H4 (cell line): ENCODE measurements around the gene ENOX1. TPM values are rescaled to one million over a fixed set of nuclear protein-coding genes. Genes with fewer than 3 reads are reported as not detected.
"Not testable (repeated sequence)": the region's sequence is repeated elsewhere in the genome, so short reads cannot be mapped to it uniquely, and the experiment has no call there.

ENCODE experiments used
- DNase-seq: peaks from one replicate; pipeline ENCODE4 v3.0.0-alpha.2; 2015; ENCODE audit warnings: low spot score
- total RNA-seq: library from RNA; depleted of rRNA; stranded (reverse); fragments of >200 nt; shearing (Covaris generic); gene quantifications from 2 replicates; pipeline ENCODE4 v1.2.3, GENCODE V29; 2014; rRNA removed

Gene ENOX1
- 0.64 and 0.86 TPM in 2 replicates for total RNA-seq

DNA sequence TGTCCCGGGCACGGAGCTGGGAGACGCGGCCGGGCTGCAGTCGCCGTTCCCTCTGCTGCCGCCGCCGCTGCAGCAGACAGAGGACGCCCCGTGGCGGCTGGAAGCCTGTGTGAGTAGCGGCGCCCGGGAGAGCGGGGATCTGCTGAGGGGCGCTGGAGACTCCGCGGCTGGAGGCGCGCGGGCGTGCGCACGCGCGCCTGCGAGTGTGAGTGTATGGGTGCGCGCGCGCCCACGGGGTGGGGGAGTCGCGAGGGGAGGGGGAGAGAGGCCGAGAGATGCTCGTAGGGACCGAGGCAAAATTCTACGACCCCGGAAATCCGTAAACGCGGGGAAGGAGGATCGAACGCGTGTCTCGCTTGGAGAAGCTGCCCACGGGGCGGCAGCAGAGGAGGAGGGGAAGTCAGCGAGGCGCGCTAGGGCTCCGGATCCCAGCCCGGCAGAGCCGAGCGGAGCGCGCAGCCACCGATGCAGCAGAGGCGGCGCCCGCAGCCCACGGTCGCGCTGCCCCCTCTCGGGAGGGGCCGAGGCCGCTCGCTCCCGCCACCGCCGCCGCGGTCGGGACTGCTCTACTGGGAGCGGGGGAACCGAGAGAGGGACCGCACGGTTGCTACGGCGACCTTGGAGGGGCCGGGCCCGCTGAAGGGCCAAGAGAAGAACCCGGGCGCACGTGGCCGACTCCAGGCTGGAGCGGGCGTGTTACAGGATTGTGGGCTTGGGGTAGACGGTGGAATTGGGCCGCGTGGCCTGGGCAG lies at the start of gene ENOX1:
Gene ENOX1, minus strand, starts transcription at position 207 of the 752 bp plus-strand sequence.
- peak; percentile 35 for DNase-seq

DNA sequence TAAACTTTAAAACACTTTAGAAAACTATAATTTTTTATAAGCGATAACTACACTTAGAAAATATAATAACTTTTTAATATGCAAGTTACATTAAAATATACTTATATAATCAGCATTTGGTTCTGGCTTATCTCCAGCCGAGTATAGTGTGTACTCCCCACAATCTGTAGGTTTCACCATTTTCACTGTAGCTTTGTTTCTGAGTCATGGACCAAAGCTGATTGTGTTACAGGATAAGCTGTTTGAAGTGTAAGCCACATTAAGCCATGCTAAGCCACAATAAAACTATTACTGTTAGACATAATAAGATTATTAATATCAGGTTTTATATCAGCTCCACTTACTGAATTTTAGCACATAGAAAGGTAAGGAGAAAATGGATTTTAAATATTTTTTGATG lies 48.9 kb upstream of the ENOX1 start:
- DNase-seq, result no peak

DNA sequence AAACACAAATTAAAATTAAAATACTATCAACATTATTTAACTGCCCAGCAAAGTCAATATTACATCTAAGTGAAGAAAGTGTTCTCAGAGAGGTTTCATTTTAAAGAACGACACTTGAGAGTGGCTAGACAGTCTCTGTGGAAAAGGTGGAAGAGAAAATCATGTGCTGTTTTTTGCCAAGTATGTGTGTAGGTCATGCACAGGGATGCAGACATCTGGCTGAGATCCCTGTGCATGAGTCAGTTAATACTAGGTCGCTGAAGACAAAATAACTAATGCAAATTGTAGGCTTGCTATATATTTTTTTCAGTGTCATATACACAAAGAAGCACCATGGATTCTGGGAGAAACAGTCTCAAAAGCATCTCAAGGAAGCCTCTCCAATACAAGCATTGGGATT lies 44.3 kb upstream of the ENOX1 start:
- no peak for DNase-seq

DNA sequence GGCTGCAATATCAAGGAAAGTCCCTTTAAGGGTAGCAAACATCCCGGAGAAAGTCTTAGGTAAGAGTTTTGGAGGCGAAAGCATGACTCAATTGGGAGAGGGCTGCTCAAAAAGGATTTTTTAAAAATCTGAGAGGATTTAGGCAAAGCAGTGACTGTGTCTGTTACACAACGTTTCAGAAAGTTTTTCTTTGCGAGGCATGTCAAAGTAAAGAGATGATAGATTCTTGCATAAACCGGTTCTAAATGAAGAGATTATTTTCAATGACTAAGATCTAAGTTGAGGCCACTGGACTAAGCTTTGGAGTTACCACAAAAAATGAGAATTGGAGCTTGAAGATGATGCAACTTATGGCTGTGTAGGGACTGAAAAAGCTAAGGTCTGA lies 43.7 kb upstream of the ENOX1 start:
- no peak for DNase-seq

DNA sequence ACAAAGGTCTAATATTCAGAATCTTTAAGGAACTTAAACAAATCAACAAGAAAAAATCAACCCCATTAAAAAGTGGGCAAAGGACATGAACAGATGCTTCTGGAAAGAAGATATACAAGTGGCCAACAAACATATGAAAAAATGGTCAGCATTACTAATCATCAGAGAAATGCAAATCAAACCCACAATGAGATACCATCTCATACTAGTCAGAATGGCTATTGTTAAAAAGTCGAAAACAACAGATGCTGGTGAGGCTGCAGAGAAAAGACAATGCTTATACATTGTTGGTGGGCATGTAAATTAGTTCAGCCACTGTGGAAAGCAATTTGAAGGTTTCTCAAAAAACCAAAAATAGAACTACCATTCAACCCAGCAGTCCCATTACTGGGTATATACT lies 37.9 kb upstream of the ENOX1 start:
- DNase-seq, result not testable (repeated sequence)

DNA sequence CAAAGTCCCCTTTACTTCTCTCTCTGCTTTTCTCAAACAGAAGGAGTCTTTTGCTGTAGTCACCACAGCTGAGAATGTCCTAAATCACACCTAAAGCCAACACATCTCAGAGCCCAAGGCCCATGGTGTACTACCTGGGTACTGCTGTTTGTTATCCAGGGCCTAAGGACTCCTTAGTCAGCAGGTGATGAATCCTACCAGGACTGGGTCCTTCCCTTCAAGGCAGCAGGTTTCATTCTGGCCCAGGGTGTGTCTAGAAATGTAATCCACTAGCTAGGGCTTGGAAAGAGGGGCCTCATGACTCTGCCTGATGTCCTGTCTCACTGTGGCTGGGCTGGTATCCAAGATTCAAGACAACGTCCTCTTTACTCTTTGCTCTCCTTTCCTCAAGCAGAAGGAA lies 36.2 kb upstream of the ENOX1 start:
- DNase-seq, result no peak

DNA sequence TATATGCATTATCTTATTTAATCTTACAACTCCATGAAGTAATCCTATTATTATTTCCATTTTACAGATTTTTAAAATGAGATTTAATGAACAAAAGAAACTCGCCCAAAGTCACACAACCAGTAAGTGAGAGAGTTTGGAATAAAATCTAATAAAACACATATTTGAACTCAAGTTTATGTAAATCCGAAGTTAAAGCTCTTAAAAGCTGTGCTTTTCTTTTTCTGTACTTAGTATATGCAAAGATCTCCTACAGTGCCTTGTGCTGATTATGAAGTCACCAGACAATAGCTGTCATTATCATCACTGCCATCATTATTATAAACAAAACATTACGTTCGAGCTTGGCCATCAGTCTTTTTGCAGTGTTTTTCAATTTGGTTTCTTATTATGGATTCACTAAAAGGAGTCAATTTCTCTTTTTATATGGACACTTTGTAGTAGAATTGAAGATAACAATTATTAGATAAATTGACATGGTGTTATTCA lies 29.7 kb upstream of the ENOX1 start:
- no peak for DNase-seq

DNA sequence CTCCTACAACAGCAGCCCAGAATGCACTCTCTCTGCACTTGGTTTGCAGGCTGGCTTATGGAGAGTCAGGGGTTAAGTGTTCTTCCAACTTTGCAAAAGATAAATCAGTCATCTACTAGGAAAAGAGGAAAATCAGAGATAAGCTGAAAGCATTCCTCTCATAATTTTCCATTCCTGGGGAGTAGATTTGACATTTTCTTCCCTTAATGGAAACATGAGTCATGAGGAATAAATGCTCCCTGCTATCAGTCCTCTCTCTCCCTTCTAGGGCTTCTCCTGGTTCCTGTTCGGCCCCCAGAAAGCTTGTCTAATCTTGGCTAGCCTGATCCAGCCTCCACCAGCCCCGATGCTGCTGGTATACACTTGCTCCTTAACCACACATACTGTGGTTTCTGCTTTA lies 28.4 kb upstream of the ENOX1 start:
- DNase-seq, result no peak

DNA sequence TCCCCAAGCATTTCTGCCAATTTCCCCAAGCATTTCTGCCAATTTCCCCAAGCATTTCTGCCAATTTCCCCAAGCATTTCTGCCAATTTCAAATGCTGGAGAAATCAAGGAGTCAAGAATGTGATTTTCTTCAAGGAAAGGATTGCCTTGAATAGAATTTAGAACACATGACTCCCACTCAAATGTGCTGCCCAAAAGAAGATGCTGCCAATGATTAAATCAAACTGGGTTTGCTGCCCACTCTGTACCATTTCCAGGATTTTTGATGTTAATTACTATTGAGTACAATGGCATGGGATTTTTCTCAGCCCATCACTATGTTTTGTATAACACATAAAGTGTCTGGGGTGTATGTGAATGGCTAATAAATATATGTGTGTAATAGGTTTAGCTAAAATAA lies 21.9 kb upstream of the ENOX1 start:
- no peak for DNase-seq

DNA sequence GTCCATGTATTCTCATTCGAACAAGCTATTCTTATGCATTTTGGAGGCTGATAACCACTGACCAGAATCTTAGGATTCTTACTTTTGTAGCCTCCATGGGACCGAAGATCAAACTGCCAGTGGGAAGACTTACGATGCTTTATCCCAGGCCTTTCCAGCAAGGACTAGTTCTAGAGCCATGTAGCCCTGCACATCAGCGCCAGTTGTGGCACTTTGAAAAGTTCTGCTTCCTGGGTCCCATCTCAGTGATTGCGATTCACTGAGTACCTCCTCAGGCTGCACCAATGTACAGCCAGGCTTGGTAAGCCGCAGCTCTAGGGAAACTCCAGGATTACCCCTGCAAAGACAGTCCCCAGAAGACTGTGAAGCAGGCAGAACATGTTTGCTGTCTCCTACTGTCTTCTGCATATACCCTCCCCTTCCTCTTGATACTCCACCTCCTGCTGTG lies 18.9 kb upstream of the ENOX1 start:
- DNase-seq, result no peak

DNA sequence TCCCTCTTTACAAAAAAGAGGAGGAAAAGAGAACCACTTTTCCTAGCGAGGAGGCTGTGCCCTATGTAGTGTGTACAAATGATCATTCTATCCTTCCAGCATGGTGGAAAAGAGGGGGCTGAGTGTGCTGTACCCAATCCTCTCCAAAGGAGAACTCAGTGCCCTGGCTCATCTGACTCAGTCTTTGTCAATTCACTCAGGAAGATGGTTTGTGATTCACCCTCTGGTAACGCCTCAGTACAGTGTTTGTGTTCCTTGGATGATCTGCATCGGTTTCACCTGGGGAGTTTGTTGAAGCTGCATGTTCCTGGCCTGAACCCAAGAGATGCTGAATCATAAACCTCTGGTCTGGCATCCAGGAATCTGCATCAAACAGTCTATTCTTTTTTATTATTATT lies 18.3 kb upstream of the ENOX1 start:
- peak; percentile 6 for DNase-seq

DNA sequence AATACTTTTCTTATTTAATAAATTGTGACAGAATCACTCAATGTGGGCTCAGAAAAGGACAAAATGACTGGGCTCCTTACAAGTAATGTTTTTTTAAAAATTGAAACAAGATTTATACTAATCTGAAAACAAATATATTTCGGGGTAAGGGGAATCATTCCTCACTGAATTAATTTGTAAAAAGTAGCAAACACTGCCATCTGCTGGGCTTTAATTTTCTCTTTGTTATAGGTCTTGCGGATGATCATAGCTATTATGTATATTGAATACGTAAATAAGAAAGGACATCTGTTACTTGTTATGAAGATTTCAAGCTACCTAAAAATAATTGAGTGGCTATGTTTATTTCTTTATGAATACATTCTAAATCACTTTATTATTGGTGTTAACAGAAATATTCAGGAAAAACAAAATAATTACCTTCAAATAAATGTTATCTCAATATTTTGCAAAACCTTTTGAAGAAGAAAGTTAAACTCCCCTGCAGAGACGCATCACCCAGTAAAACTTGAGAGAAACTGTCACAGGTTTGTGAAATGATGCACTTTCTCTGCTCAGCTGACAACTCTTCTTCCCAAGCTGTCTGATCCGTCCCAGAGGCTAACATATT lies 17.8 kb upstream of the ENOX1 start:
- DNase-seq, result peak; percentile 7

DNA sequence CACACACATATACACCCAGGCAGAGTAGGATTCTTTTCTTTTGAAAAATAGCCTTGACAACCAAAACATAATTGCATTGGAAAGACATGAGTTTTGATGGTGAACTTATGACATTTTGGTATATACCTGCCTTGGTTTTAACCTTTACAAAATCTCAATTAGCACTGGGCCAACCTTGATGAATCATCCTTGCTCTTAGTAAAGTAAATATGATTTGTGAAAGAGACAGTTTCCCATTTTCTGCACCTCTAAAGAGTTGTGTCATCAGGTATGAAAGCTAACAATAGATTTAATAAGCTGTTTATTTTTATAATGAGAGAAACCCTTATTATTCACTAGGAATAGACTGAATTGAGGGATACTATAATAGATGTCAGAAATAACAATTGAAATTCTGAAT lies 15.7 kb upstream of the ENOX1 start:
- DNase-seq, result no peak

DNA sequence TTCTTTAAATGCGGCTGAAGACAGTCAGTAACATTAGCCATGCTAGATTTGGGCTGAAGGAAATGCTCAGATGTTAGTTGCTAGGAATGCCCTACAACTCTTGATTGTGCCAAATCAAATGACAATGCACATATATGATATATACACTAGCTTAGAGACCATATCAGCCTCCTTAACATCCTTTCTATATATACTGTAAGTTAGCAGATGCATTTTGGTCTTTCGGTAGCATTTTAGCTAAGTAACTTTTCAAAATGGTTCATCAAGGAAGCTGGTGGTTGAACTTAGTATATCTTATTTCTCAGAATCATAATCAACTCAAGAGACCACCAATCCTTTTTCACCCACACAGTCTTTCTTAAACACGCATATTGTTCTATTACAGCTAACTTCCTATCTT lies 14.1 kb upstream of the ENOX1 start:
- DNase-seq, result no peak

DNA sequence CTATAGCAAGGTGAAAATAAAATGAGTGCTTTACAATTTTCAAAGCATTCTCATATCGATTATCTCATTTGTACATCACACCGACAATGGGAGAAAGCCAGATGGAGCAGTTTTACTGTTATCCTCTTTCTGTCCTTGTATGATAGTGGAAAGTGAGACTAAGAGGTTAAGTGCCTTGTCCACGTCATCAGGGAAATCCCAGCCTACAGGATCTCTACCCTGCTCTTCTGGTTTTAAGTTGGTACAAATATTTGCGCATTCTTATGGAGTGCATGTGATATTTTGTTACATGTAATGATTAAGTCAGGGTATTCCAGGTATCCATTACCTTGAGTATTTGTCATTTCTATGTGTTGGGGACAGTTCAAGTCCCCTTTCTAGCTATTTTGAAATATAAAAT lies 12.4 kb upstream of the ENOX1 start:
- no peak for DNase-seq

DNA sequence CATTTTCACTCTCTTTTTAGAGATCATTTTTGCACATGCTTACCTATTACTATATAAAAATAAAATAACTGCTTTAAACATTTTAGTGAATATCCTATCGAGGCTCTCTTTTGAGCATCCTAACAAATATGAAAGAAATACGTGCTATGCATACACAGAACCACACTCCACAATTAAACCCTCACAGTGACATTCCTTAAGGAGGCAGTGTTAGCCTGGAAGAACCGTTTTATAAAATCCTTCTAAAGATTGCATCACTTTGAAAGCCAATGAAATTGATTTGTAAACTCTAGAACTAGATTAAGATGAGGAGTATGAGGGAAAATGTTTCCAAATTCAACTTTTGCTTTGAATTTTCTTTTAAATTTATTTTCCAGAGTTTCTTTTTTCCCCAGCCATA lies 11.1 kb upstream of the ENOX1 start:
- no peak for DNase-seq

DNA sequence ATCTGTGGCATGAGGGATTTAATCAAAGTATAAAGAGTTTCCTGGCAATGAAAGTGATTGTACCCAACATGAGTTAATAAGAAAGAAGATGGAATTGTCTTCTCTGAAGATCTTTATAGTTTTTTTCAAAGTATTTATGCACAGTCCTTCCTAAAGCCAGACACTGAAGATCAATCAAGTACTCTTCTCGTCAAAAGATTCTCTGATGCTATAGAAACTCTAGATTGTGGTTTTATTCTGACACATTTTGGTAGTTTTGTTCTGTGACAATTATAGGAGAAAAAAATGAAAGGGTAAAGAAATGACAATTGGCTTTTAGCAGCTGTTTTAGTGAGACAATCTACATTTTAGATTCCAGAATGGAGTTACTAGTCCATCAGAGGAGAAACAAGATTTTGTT lies 10.4 kb upstream of the ENOX1 start:
- no peak for DNase-seq

DNA sequence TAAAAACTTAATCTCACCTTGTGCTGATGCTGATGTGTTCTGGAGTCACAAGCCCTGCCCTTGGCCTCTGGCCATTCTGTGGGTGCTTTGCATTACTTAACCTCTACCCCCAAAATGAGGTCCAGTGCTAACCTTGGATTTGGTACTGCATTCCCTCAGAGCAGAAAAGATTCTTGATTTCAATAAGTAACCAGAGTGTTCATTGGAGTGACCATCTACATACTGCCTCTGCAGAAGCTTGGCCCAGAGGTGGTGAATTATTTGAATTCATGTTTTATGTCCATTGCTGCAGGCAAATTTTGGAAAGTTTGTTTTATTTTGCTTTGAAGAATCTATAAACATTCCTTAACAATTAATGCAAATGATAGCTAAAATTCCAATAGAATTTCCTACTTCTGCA lies 7.6 kb upstream of the ENOX1 start:
- DNase-seq, result no peak

DNA sequence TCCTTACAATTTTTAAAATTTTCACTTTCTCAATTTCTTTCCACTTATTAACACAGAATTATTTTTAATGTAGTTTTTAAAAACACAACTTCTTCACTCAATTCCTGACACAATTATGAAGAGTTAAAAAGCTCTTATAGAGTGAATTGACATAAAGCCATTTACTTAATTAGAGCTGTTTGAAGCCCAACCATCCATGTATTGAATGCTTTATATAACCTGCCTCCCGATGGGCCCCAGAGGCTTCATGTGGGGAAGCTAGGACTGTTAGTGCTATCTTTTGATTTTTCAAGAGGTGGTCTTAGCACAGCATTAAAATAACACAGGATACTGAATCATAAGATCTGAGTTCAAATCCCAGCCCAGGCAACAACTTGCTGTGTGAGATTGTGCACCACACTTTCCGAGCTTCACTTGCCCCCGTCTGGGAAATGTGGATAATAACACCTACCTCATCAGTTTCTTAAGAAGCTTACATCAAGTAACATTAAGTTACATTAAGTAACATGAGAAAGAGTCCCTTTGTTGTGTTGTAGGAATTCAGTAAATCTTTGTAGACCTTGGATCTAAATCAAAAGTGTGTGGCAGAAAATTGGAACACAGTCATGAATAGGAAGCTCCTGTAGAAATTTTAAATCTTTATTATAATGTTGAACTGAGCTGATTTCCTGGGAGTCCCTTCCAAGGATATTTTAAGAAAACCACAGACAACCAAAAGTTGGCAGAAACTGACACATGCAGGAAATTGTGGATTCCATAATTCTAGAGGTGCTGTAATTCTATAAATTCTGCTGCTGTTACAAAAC lies 5.5 kb upstream of the ENOX1 start:
- DNase-seq, result no peak

DNA sequence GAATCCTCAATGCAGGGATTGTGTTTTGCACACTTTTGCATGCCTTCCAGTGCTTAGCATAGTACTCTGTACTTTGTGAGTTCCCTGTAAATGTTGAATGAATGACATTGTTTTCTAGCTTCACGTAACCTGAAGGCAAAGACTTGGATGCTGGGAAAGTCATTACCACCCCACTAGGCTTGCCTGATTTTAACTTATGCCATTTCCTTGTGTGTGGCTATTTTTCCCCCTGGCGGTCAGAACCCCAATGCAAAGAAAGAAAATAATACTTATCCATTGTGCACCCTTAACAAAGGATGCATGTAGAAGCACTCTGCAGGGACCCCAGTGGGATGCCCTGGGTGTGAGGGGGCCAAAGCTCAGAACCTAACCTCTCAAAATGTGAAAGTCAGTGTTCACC lies 1.2 kb upstream of the ENOX1 start:
- peak; percentile 46 for DNase-seq

DNA sequence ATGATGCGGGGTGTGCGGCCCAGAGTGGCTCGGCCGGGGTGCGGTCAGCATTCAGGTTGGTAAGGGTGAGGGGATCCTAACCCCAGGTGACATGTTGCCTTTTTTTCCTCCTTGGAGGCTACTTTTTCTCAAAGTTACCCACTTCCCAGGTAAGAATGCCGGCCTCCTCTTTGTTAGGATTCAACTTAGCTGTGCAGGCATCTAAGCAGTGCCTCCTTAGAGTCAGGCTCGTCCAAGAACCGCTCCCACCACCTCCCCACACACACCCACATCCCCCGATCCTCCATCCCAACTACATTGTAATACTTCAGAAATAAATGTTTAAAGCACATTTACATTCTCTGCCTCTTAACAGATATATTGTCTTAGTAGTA lies 733 bp upstream of the ENOX1 start:
- DNase-seq, result no peak

DNA sequence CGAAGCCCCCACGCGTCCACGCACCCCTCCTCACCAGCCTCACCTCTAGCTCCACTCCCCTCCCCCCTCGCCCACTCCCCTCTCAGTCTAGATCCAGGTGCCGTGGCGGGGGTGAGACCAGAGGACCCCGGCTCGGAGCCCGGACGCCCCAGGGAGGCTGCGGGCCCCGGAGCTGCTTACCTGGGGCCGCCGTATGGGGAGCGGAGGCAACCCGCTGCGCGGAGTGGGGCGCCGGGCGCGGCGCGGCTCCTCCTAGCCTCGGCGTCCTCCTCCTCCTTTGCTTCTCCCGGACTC lies 353 bp downstream of the ENOX1 start:
- no peak for DNase-seq
